Type B pancreatic cell (in vitro differentiated cells): ENCODE data around the gene GRAMD1C. TPM values are rescaled to one million over a fixed set of nuclear protein-coding genes. Genes with fewer than 3 reads are reported as not detected.
A peak's percentile ranks its signal among the peaks of the same experiment; 100 is the strongest.

Source experiments
- DNase-seq: peaks from one replicate; pipeline ENCODE4 v3.0.0; 2021; ENCODE audit warnings: mixed read lengths; ENCODE audit not compliant: unreplicated experiment; ENCODE audit errors: extremely low spot score
- H3K27ac Mint-ChIP-seq: 2 replicates; pipeline ENCODE4 v1.8.0; 2021; ENCODE audit warnings: mild to moderate bottlenecking, mixed read lengths
- H3K27me3 Mint-ChIP-seq: 2 replicates; pipeline ENCODE4 v1.8.0; 2021; ENCODE audit warnings: mixed read lengths
- H3K36me3 Mint-ChIP-seq: 2 replicates; pipeline ENCODE4 v1.8.0; 2021; ENCODE audit warnings: mixed read lengths
- H3K4me1 Mint-ChIP-seq: one replicate; pipeline ENCODE4 v1.8.0; 2021; ENCODE audit warnings: mixed read lengths; ENCODE audit not compliant: unreplicated experiment
- H3K4me3 Mint-ChIP-seq: 2 replicates; pipeline ENCODE4 v1.8.0; 2021; ENCODE audit warnings: mild to moderate bottlenecking, mixed read lengths
- H3K9me3 Mint-ChIP-seq: 2 replicates; pipeline ENCODE4 v1.8.0; 2021; ENCODE audit warnings: mixed read lengths
- CTCF ChIP-seq: fragments of 200-600 bp; sonication (generic); conservative IDR thresholded peaks from 2 replicates; pipeline ENCODE4 v1.5.0; 2021; ENCODE audit warnings: antibody characterized with exemption, mild to moderate bottlenecking
- total RNA-seq: library from RNA; stranded (reverse); gene quantifications from 2 replicates; pipeline ENCODE4 v1.2.1, GENCODE V29; 2021; ENCODE audit warnings: low replicate concordance

GRAMD1C gene
- total RNA-seq, 1 donor from 2014 or later = 7.3 TPM

GRCh38 chr3:113804661-113805060, 33.9 kb upstream of the GRAMD1C start:
- no peaks in the 10 kb centered on the region for H3K9me3 Mint-ChIP-seq
- H3K36me3 Mint-ChIP-seq = peaks cover 20% of the 10 kb centered on the region
- TF ChIP-seq CTCF = no peak
- H3K4me1 Mint-ChIP-seq = no peaks in the 10 kb centered on the region
- DNase-seq = no peak
- no peaks in the 10 kb centered on the region for H3K27me3 Mint-ChIP-seq
- H3K27ac Mint-ChIP-seq = no peak overlapping the region
- H3K4me3 Mint-ChIP-seq = no peak overlapping the region

- DNase-seq = no peak
- H3K4me3 Mint-ChIP-seq = no peak overlapping the region
- no peaks in the 10 kb centered on the region for H3K27me3 Mint-ChIP-seq
- H3K27ac Mint-ChIP-seq = no peak overlapping the region
- no peaks in the 10 kb centered on the region for H3K9me3 Mint-ChIP-seq
- TF ChIP-seq CTCF = no peak
- peaks cover 20% of the 10 kb centered on the region for H3K36me3 Mint-ChIP-seq
- H3K4me1 Mint-ChIP-seq = no peaks in the 10 kb centered on the region
Measured at GRCh38 chr3:113805249-113805648, 33.3 kb upstream of the GRAMD1C start.

- Mint-ChIP-seq H3K36me3 (peaks cover 16% of the 10 kb centered on the region), H3K9me3 (no peaks in the 10 kb centered on the region), H3K4me3 (no peak overlapping the region), H3K27ac (no peak overlapping the region), H3K4me1 (no peaks in the 10 kb centered on the region), H3K27me3 (no peaks in the 10 kb centered on the region)
- no peak for TF ChIP-seq CTCF
- DNase-seq = no peak
Measured at GRCh38 chr3:113812854-113813253, 25.7 kb upstream of the GRAMD1C start.

- no peak for TF ChIP-seq CTCF
- no peaks in the 10 kb centered on the region for H3K4me1 Mint-ChIP-seq
- no peaks in the 10 kb centered on the region for H3K36me3 Mint-ChIP-seq
- H3K27me3 Mint-ChIP-seq = no peaks in the 10 kb centered on the region
- H3K4me3 Mint-ChIP-seq = no peak overlapping the region
- DNase-seq = no peak
- no peaks in the 10 kb centered on the region for H3K9me3 Mint-ChIP-seq
- no peak overlapping the region for H3K27ac Mint-ChIP-seq
Measured at GRCh38 chr3:113819866-113820265, 18.7 kb upstream of the GRAMD1C start.

- no peak for DNase-seq
- H3K36me3 Mint-ChIP-seq = no peaks in the 10 kb centered on the region
- peak; percentile 49 for TF ChIP-seq CTCF
- no peaks in the 10 kb centered on the region for H3K4me1 Mint-ChIP-seq
- H3K4me3 Mint-ChIP-seq = no peak overlapping the region
- H3K27me3 Mint-ChIP-seq = no peaks in the 10 kb centered on the region
- H3K27ac Mint-ChIP-seq = no peak overlapping the region
- no peaks in the 10 kb centered on the region for H3K9me3 Mint-ChIP-seq
Measured at GRCh38 chr3:113825090-113825489, 13.5 kb upstream of the GRAMD1C start.

GRCh38 chr3:113828600-113828999, 10.0 kb upstream of the GRAMD1C start:
- no peak for DNase-seq

More at GRCh38 chr3:113828600-113828999, 10.0 kb upstream of the GRAMD1C start:
- no peak for TF ChIP-seq CTCF
- H3K4me1 Mint-ChIP-seq = no peaks in the 10 kb centered on the region
- H3K27me3 Mint-ChIP-seq = no peaks in the 10 kb centered on the region
- H3K36me3 Mint-ChIP-seq = no peaks in the 10 kb centered on the region
- no peak overlapping the region for H3K4me3 Mint-ChIP-seq
- peaks cover 10% of the 10 kb centered on the region for H3K9me3 Mint-ChIP-seq
- H3K27ac Mint-ChIP-seq = no peak overlapping the region
